Endothelial cell of umbilical vein (primary cell): Measurements from ENCODE around the gene OR4K1.

ENCODE experiments used
- JUN ChIP-seq: IDR thresholded peaks from 2 replicates; pipeline ENCODE4 v1.6.1; 2011; ENCODE audit warnings: borderline replicate concordance, low read depth; ENCODE audit not compliant: insufficient read length, insufficient read depth
- POLR2A ChIP-seq: IDR thresholded peaks from 2 replicates; pipeline ENCODE4 v1.6.1; 2012; ENCODE audit warnings: low read depth, mild to moderate bottlenecking, control low read depth, low read length
- TF ChIP-seq, protein P1 (sequence below), 2 donors: IDR thresholded peaks; 1 replicate in 1 of 2; 2 replicates in 1 of 2; pipeline ENCODE4 v1.5.1; 2011; ENCODE audit warnings: low read length in 2 of 2, mild to moderate bottlenecking in 2 of 2, moderate library complexity in 2 of 2, control low read depth in 1 of 2, inconsistent platforms in 1 of 2, low read depth in 1 of 2; ENCODE audit not compliant: insufficient read depth in 1 of 2; ENCODE audit errors: extremely low read depth in 1 of 2

DNA sequence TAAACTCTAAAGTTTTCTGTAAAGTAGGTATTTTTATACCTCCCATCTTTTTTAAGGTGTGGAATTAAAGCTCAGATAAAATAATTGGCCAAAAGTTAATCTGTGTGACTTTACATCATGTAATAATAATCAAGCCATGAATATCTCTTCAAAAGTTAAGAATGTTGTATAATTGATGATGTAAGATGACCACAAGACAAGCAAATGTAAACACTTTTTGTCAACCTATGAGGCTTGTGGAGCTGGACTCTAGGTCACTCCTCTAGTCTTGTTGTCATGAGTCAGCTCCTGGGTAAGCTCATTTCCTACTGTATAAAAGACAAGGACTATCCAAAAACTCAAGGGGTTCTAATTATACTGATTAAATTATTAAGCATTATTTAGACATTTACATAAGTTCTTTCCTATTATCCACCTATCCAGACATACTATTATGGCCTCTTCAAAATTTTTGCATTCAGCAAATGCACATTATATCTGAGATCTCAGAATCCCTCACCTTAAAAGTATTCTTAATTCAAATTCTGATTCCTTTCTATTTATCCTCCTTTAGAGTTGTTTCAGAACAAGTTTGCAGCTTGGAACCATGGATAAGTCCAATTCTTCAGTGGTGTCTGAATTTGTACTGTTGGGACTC is 10.6 kb upstream of the OR4K1 start, which contains the start of gene OR4K5:
- TF ChIP-seq, protein P1, sequence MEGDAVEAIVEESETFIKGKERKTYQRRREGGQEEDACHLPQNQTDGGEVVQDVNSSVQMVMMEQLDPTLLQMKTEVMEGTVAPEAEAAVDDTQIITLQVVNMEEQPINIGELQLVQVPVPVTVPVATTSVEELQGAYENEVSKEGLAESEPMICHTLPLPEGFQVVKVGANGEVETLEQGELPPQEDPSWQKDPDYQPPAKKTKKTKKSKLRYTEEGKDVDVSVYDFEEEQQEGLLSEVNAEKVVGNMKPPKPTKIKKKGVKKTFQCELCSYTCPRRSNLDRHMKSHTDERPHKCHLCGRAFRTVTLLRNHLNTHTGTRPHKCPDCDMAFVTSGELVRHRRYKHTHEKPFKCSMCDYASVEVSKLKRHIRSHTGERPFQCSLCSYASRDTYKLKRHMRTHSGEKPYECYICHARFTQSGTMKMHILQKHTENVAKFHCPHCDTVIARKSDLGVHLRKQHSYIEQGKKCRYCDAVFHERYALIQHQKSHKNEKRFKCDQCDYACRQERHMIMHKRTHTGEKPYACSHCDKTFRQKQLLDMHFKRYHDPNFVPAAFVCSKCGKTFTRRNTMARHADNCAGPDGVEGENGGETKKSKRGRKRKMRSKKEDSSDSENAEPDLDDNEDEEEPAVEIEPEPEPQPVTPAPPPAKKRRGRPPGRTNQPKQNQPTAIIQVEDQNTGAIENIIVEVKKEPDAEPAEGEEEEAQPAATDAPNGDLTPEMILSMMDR (IDR thresholded peaks at IDR 0.05; ENCODE audit: extremely low read depth in 1 of 2, insufficient read depth in 1 of 2, low read depth in 1 of 2, low read length in 2 of 2), result no peak
- TF ChIP-seq JUN (no peak), POLR2A (no peak)
